ENCODE data around the gene LIMK1.

- TF ChIP-seq CTCF (IDR thresholded peaks at IDR 0.05; ENCODE audit: low read depth, low read length) = no peak
- no peak for TF ChIP-seq POLR2A (IDR thresholded peaks at IDR 0.05; ENCODE audit: extremely low read depth, insufficient read length)
- no peak for TF ChIP-seq MAX (IDR thresholded peaks at IDR 0.05; ENCODE audit: low read depth, low read length)
Measured at GRCh38 chr7:74051193-74051592, 32.4 kb upstream of the LIMK1 start.

Measured in NB4 (cell line).